ENCODE measurements around the gene MBNL1.

MBNL1 gene

DNA sequence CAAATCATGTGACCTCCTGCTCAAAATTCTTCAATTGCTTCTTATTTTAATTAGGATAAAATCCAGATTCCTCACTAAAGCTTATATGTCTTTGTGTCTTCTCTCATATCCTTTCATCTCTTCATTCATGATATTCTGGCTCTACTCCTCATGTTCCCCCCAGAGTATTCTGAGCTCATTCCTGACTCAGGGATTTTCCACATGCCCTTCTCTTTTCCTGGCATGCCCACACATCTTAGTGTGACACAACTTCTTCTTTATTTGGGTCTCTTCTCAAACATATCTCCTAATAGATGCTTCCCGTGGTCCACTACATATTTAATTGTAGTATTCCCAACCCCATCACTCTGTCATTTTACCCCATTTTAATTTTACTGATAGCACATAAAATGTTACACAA is 15.2 kb upstream of the MBNL1 start:
- DNase-seq (ENCODE audit: low read depth), result no peak

DNA sequence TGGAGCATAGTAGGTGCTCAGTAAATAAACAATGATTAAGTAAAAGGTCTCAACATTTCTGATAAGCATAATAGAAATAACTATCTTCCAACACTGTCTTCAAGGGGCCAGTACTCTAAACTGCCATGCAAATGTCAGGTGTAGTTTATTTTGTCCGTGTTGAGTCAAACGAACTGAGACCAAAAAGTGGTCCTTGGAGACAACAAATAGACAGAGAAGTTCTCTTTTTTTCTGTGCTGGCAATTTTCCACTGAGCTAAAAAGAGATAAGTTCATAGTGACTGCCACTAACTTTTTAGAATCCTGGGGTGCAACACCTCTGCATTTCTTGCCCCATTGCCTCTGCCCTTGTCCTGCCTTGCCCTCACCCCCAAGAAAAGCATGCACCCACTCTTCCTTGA is 14.7 kb upstream of the MBNL1 start:
- DNase-seq (ENCODE audit: low read depth), result no peak

DNA sequence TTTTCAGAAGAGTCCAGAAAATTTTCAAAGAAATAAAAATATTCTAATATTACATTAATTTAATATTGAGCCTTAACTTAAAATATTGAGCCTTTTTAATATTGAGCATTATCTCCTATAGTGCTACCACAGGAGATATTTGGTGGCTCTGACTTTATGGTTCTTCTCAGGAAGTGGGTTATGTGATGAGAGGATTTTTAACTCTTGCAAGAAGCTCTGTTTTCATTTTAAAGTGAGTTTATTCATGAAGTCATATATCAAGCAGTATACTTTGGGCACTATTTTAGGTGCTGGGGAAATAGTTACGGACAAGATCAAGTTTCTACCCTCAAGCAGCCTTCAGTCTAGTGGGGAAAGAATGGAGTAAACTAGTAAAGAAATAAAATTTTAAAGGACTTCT is 13.4 kb upstream of the MBNL1 start:
- no peak for DNase-seq (ENCODE audit: low read depth)

DNA sequence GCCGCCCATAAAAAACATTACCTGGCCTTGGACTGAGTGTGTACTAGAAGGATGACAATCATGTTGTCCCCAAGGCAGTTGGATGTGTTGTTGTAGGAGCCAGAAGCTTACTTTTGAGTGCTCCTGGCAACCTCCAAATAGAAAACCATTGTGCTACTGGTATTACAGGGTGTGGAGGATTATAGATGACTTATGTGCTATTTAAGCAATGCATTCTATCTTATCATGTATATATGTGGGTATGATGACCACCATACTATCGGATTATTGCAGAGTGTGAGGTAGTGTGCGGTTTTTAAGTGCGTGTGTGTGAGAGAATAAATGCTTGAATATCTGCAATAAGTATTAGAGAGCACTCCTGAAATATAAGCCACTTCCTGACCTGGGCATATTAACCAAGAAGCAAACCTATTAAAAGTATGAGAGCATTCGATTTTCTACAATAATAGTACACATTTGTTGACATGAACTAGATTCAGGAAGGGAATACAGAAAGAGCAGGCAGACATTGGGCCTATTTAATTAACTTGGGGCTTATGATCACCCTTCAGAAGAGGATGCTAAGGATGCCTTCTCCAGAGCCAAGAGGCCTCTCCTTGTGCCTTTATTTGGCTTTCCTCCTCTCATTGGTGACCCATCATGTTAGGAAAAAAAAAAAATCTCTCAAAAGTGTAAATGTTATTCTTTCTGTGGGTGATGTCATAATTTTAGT is 11.7 kb upstream of the MBNL1 start:
- peak; percentile 31 for DNase-seq (ENCODE audit: low read depth)

DNA sequence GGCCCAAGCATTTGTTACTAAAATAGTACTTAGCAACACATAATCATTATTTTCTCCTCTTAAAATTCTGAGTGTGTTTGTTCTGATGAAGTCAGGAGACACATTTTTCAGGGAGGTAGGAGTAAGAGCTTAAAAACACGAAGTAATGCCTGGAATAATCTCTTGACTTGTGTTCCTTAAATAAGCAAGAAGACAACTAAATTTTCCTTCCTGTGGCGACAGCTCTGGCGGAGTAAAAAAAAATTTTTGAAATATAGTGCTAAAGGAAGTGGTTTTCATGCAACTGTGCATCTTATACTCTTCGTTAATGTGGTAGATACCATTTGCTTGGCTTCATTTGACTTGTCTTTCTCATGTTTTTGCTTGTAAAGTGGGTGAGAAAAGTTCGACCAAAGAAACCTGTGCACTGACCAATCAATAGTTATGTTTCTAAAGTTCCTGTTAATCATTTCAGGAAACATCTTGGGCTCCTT is 11.1 kb upstream of the MBNL1 start:
- no peak for DNase-seq (ENCODE audit: low read depth)

DNA sequence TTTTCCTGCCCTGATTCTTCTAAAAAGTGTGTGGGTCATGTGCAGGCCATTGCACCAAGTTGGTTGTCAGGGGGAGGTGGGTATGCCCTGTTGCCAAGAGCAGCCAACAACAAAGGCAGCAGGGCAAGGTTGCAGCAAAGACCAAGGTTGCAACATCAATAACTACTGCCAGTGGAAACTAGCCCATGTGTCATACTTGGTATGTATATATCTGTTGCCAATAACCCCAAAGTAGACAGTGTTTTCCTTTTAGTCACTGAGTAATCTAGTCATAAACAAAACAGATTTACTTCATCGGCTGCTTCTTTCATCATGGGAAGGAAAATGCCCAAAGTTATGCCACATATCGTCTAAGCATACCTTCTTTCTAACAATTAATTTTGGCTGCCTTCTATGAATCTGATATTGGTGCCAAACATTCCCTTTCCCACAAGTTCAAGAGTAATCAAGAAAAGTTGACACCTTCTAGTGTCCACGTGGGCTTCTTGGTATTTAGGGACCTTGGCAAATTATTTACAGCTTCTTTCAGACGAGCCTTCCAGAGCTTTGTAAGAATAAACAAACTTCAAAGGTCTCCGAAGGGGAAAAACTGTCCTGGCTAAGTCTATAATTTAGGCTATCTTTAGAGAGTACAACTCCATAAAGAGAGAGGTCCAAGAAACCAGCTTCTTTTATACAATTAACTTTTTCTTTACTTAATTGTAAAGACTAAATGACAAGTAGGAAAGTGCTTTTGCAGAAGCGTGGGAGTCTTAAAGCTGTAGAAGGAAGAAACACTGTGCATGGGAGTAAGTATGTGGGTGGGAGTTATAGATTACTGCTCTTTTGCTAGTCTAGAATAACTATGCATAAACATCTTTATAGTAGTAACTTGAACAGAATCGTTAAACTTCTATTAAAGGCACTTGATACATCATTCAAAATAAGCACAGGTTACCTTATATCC is 10.0 kb upstream of the MBNL1 start:
- peak; percentile 99 for DNase-seq (ENCODE audit: low read depth)

DNA sequence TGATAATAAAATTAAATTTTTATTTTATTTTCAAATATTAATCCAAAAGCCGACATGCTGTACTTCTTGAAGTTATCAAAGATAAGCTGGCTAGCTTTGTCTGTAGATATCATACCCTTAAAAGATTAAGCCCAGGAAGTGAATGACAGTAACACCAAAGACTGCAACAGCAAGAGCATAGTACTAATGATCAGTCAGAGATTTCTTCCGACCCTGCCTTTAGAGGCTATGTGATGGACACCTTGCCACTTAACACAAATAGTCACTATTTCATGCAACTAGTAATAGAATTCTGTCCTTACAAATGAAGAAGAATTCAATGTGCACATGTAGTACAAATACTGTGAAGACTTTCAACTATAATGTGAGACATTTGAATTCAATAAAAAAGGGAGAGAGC is 9.3 kb upstream of the MBNL1 start:
- no peak for DNase-seq (ENCODE audit: low read depth)

DNA sequence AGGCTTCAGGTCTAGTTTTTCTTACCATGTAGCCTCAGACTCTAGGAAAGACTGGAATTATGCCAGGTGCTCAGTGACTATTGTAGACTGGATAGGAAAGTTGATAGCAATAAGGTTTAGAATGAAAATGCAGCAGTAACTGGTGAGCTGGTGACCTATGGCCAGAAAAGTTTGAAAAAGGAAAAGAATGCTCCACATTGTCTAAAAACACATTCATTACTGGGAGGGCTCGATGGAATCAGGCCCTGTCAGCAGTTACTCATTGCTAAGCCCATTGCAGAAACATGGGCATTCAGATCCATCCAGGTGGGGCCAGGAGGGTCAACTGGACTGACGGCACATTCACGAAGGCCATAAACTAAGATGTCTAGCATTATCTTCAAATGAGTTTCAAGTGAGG is 8.7 kb upstream of the MBNL1 start:
- DNase-seq (ENCODE audit: low read depth), result peak; percentile 45

DNA sequence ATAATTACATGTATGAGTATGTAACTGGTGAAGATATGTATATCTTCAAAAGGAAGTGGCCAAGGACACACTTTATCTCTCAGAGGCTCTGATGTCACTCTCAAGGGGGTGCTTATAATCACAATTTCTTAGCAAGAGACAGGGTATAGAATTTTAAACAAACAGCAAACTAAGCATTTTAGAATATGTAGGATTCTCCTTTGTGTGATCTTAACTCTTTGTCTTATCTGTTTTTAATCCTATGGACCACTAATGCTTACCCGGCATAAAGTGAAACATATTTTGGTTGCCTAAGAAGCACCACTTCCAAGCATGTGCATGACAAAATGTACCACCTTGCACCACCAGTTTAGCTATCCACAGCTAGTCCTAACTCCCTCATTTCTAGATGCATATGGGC is 8.2 kb upstream of the MBNL1 start:
- DNase-seq (ENCODE audit: low read depth), result no peak

DNA sequence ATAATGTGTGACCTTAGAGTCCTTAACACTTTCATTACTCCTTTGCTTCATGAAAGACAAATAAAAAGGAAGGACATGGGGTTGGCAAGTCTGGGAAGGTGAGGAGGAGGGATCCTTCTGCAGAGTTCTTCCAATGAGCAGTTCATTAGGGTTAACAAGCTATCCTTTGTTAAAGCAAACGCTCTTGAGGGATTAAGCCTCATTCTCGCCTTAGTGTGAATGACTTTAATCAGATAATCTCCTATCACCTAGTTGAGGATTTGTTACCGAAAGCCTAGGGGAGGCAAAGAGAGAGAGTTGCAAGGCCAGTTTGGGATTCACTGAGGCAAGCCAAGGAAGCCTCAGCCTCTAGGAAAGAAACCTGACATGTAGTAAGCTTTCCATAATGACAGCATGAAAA is 7.4 kb upstream of the MBNL1 start:
- no peak for DNase-seq (ENCODE audit: low read depth)

DNA sequence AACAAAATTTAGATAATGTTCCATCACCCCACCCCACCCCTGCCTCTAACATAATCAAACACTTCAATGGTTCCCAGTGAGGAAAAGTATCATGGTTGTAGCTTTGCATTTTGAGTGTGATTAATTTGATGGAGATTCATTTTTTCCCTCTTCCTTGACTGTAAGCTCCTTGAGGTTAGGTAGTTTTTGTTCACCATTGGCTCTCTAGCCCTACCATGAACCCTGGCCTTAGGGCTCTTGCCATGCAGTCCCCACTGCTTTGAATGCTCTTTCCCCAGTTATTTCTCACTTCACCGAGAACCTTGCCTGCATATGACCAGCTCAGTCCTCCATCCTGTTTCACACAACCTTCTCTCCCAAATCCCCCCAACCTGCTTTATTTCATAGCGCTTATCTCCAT is 5.0 kb upstream of the MBNL1 start:
- DNase-seq (ENCODE audit: low read depth), result no peak

DNA sequence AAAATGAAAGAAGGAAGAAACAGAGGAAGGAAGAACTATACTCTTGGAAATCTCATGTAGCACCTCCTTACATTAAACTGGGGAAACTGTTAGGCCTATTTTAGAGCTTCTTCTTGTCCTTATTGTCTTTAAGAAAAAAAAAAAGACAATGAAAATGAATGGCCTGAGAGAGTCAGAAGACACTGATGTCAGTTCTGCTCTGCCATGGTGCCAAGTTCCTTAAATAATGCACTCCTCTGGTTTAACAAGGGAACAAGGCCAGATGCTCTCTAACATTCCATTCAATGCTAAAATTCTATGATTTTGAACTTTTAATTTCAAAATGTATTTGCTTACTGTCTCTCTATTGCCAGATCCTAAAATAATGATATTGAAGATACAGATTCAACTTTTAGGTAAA is 4.4 kb upstream of the MBNL1 start:
- DNase-seq (ENCODE audit: low read depth), result no peak

DNA sequence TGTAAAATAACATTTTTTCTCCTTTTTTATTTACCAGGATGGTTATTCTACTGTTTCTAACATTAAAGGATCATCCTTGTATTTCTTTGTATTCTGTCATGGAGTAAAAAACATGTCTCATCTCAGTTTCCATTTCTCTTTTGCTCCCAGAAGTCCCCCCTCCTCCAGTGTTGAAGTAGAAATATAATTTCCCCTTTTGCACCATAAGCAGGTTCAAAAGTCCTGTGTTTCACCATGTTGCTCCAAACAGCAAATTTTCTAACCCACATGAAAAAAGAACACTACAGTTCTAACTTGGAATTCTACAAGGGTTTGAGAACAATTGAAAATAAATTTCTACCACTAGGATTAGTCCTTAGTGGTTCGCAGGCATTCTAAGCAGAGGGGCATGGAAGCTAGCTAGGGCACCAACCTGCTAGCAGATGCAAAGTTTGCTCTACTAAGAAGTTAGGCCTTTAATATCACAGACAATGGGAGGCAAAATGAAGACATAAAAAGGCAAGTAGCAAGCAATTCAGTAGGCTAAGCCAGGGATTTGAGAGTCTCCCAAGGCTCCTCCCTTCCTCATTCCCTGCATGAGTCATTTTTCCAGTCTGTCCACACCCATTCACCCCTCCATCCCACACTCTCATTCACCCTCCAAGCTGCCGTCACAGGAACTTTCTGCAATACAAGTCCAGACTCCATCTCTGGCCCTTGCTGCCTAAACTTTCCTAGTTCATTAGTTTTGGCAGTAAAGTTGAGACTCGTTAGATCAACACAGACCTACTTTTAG is 2.3 kb upstream of the MBNL1 start:
- peak; percentile 91 for DNase-seq (ENCODE audit: low read depth)

DNA sequence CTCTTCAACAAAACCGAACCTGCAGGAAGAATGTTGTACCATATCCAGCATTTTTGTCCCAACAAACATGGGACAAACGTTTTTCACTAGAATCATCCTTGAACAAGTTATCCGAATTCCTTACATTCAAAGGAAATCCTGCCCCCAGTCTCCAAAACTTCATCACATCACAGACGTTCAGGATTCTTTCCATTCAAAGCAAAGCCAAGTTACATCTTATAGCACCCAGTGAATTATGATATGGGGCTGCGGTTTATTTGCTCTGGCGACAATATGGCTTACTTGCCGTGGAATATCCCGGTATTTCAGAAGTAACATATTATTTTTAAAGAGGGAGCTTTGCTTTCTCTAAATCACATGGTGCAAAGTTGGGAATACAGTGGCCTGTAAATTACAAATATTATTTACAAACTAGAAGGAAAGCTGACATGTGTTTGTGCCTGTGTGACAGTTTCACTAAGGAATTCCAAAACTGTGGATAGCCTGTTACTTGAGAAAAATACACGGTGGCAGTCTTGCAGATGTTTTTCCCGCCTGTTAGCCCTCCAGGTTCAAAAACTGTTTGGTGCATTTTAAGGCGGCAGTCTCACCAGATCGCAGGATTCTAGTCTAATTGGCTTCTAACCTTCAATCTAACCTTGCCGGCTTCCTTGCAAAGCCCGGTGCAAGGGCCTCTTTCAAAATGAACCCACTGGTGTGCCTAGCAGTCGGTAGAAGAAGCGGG is 736 bp upstream of the MBNL1 start:
- no peak for DNase-seq (ENCODE audit: low read depth)

DNA sequence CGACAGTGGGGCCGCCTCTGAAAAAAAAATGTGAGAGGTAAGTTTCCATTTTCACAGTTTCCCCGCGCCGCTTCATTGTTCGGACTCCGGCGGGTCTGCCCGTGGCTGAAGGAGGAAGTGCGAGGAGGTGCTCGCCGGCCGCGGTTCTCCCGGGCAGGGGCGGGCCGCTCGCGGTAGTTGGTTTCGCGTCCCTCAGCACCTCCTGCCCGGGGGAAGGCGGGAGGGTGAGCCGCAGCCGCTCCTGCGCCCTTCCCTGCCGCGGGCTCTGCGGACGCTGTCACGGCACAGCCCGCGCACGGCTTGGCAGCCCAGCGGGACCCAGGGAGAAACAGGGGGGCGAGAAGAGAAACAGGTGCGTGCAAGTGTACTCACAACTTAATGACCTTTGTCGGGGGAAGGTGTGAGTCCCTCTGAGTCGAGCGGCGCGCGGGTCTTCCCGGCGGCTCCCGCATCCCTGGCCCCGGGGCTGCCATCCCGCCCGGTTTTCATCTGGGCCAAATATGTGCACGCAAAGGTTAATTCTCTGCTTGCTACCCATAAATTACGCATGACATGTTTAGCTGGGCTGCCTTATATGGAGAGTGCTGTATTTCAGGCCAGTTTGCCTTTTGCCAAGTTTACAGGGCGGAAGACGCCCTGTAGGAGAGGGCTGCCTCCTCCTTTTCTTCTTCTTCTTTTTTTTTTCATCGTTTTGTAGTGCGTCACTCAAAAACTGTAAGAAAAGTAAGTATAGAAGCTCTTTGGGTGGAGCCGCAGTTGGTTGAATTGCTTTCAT is 514 bp downstream of the MBNL1 start:
- DNase-seq (ENCODE audit: low read depth), result peak; percentile 87

DNA sequence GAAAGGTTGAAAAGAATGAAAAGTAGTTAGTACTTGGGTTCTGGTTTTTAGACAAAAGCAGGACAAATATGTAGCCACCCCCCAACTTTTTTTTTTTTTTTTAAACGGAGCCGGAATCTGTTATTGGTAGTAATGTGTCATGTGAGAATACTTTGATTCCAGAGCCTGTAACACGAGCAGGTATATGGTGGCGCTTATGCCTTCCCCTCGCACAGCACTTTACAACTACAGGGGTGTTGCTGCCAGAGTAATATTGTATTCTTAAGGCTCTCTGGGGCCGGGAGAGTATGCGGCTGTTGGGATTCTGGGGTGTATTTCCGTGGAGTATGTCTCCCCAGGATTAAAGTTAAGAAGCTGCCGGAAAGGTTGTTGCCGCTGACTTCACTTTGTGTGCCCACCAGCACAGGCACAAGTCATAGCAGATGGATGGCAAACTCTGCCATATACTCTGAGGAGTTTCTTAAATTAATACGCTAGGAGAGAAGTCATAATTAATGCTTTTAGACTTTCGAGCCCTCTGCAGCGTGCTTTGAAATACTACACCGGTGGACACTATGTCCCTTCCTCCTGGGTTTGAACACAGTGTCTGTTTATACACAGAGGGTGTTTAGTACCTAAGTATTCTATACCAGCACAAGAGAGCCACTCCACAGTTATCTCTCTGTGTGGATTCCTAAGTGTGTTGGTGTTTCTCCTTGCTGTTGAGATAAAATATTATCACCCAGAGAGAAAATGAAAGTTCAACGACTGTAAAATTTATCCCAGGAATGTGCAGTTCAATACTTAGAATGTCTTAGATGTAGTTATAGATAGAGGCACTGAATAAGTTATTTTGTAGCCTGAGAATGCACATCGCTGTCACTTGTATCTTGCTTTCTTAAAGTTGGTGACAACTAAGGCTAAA is 1.4 kb downstream of the MBNL1 start:
- DNase-seq (ENCODE audit: low read depth), result peak; percentile 81

DNA sequence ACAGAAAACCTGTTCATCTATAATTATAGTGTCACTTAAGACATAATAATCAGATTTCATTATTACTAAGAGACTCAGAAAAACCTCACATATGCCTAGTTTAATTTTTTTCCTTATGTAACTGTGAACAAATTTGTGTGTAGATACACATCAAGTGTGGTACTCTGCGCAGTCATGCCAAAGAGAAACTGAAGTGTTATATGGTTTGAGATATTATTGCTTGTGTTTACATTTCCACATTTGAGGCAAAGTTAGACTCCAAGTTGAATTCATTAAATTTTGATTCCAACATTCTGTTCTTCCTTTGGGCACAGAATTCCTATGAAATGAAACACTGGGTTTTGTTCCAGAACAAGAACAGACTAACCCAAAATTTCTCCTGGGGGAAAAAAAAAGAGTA is 2.2 kb downstream of the MBNL1 start:
- no peak for DNase-seq (ENCODE audit: low read depth)

DNA sequence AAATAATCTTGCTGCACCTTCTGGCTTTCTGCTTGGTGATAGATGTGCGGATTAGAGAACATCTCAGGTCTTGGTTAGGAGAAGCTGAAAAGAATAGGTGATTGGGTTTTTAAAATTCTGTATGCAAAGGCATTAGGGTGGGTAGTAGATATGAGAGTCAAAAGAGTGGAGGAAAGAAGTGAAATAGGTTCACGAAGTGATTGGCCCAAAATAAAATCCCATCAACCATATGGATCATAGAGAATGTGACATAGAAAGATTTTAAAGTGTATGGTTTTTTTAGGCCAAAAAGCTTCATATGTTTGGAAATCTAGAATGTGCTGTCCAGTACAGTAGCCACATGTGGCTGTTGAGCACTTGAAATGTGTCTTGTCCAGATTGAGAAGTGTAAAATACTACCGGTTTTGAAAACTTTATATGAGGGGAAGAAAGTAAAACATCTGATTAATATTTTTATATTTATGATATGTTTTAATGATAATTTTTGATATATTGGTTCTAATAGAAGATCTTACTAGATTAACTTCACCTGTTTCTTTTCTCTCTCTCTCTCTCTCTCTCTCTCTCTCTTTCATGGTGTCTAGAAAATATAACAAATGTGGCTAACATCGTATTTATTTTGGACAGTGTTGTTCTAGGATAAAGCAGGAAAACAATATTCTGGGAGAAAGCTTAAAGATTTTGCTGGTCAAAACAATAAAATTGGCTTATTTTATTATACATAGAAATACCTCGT is 2.9 kb downstream of the MBNL1 start:
- no peak for DNase-seq (ENCODE audit: low read depth)

DNA sequence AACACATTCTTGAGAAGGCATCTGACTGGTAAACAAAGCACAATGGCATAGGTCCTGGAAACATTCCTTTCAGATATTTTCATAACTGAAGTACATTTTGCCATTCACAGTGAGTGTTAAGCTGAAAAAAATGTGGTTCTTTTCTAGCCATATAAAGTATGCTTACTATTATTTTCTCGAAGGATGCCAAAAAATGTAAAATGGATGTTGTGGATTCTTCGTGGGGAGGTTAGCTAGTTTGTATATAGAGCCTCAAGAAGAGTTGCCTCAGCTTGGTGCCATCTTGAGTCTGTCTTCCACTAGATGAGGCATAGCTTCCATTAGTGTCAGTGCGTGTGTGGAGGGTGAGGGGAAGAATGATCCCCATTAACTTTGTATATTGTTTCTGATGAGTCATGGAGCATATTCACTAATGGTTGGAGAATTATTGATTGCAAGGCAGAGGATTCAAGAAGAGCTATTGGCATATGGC is 4.1 kb downstream of the MBNL1 start:
- DNase-seq (ENCODE audit: low read depth), result peak; percentile 93
